Stimulated activated CD8-positive, alpha-beta memory T cell treated with anti-CD3 and anti-CD28 coated beads, Interleukin-15, amount 100 ng/mL, for 48 hours (primary cell): Measurements from ENCODE around the gene ESYT2.

Experiments used
- DNase-seq, 2 donors: peaks; one replicate each; pipeline ENCODE4 v3.0.0-alpha.2; 2020; ENCODE audit warnings: low read depth in 2 of 2

ESYT2 gene

GRCh38 chr7:158827411-158828132 is 1.7 kb downstream of the ESYT2 start:
- no peak for DNase-seq

GRCh38 chr7:158825628-158826289 is 3.5 kb downstream of the ESYT2 start:
- DNase-seq, result no peak

GRCh38 chr7:158824028-158824427 is 5.3 kb downstream of the ESYT2 start:
- peak in 1 of 2 donors; percentile 58 for DNase-seq

DNA sequence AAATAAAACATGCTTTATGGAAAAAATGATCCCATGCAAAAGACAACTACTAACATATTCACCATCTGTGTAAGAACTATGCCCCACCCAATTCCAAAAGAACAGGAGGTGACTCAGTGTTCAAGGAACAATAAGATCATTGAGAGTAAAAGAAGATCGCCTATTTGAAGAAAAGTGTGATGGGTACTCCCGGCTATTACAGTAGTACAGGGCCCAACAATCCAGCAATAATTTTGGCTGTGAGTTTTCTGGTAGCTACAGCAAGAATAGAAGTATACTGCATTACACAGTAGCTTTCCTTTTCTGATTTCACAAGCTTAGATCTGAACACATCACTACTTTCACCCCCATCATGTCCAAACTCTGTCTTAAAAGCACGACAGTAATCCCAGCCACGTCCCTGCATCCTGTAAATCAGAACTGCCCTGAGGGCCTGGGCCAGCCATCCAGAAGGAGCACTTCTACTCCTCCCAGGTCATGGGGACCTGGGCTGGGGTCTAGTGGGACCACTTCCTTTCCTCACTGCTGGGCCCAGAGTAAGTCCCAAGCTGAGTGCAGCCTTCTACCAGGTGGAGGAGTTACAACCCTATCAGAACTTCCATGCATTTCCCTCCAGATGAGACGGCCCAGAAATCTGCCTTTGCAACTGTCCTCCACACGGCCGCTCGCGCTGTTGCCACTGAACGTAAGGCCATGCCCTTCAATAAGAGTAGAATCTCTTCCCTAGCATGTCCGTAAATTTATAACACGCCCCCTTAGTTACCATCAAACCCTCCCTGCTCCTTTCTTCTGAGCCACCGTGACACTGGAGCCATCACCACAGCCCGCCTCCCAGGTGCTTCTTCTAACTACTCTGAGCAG is 7.9 kb downstream of the ESYT2 start:
- DNase-seq, result no peak

DNA sequence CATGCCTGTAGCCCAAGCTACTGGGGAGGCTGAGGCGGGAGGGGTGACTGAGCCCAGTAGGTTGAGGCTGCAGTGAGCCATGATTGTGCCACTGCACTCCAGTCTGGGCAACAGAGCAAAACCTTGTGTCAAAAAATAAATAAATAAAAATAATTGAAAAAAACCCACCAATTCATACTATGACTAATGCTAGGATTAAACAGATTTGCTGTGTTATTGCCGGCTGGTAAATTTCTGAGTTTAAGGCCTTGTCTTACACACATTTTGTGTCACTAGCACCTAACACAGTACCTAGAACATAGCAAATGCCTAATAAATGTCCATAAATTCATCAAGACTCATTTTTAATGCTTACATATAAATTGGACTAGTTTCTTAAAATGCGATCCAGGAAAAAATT is 8.7 kb downstream of the ESYT2 start:
- DNase-seq, result no peak

DNA sequence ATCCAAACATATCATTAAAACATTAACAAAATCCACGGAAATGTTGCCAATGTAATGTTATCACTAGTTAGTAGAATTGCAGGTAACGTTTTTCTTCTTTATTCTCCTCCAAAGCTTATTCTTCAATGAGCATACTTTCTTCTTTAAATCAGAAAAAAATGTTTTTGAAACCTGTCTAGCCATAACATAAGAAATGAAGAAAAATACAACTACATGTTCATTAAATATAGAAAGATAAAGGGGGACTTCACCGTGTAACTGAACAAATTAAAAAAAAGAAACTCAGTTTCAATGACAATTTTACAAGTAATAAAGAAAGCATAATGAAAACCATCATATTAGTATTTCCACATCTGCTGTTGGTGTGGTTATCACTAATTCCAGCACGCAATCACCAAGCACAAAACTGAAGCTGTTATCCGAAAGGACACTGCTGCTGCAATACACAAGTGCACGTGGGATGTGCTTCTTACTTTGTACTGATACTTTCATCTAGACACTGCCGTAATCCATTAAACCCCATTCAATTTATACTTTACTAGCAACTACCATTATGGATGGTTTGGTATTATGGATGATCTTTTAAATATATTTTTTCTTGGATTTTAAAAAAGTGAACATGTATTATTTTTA is 9.6 kb downstream of the ESYT2 start:
- no peak for DNase-seq

- peak; percentile 53 to 63 for DNase-seq
These were observed 10.7 kb downstream of the ESYT2 start for GRCh38 chr7:158818325-158819213.

DNA sequence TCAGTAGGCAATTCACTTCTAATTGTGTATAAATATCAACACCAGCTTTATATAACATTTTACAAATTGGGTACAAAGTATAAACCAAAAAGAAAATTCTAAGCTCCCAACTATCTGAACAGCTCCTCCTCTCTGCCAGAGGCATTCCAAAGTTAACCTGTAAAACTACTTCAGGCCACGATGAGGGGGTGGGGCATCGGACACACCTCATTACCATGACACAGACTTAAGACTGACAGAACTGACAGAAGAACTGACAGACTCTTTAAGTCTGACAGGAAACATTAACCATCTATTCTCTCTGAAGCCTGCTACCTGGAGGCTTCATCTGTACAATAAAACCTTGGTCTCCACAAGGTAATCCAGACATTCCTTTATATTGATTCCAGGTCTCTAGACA is 12.3 kb downstream of the ESYT2 start:
- DNase-seq, result no peak

GRCh38 chr7:158816271-158816670 is 13.0 kb downstream of the ESYT2 start:
- no peak for DNase-seq

- DNase-seq, result no peak
These were observed 13.5 kb downstream of the ESYT2 start for GRCh38 chr7:158815800-158816128.

DNA sequence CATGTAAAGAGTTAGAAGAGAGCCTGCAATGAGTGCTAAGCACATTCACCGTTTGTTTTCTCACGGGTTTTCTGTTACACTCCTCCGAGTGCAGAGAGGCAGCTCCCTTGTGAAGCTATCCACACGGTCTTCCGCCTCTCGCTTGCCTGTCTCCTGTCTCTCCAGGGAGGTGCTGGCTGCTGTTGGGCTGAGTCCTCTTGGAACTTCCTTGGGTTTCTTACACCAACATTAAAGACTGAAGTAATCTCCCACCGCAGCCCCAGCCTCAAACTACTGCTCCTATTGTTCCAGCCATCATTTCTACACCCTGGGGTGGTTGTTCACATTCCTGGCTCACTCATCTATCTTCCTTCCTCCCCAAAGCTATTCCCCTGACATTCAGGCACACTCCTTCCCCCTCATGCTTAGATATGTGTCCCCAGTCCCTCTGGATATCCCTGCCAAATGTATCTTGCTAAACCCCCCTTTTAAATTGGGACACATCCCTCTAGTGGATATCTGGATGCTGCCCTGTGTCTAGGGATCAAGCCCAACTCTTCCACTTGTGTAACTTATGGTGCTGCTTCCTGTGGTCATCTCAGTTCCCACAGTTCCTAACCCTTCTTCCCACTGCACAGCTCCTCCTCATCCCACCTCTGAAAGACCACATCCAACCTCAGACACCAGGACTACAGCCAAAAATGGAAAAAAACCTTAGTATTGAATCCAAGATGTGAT is 14.1 kb downstream of the ESYT2 start:
- DNase-seq, result no peak

DNA sequence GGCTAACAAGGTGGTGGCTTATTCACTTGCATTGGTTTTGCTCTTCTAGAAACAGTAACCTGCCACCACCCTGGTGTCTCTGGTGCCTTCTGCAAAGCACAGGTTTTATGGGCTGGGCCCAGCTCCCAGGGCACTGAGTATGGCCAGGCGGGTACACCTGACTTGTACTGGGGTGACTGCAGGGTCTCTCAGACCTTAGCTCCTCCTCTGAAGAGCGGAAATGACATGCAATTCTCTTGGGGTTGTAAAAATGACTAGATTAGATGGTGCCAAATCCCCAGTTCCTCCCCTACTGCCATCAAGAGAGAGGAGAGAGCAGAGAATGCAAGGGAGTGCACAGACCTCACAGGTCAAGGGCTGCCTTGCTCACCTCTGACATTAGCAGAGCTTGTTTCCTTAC is 14.7 kb downstream of the ESYT2 start:
- no peak for DNase-seq

DNA sequence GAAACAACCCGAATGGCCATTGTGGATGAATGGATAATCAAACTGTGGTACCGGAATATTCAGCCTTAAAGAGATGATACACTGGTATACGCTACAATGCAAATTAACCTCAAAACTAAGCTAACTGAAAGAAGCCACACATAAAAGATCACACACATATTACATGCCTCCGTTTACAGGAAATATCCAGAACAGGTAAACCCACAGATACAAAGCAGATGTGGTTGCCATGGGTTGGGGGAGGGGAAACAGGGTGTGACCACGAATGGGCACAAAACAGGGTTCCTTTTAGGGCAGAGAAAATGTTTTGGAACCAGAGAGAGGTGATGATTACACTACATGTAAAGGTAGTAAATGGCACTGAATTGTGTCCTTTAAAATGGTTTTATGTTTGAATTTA is 16.6 kb downstream of the ESYT2 start:
- DNase-seq, result no peak

DNA sequence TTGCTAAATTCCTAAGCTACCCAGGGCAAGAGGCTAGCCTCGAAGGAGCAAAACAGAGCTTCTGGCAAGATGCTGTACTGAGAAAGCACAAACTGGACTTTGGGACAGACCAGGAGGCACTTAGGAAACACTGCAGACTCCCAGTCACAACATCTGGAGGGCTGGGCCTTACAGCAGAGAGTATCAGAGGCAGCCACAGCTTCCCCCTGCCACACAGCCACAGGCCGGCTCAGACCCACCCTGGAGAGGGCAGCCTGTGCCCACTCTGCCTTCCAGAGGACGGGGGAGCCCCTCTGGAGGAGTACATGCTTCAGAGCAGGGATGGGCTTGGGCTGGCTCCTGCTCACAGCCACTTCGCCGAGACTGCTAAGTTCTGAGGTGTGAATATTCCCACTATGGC is 17.4 kb downstream of the ESYT2 start:
- DNase-seq, result no peak

GRCh38 chr7:158811461-158811860 is 17.8 kb downstream of the ESYT2 start:
- peak; percentile 59 to 67 for DNase-seq

DNA sequence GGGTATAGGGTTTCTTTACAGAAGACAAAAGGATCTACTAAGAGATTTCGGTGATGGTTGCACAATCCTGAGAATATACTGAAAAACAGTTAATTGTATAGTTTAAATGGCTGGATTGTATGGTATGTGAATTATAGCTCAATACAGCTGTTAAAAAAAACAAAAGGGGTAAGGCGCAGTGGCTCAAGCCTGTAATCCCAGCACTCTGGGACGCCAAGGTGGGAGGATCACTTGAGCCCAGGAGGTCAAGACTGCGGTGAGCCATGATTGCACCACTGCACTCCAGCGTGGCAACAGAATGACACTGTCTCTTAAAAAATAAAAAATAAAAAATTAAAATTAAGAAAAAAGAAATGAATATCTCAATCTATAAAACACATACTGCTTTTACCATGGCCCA is 18.5 kb downstream of the ESYT2 start:
- DNase-seq, result no peak

DNA sequence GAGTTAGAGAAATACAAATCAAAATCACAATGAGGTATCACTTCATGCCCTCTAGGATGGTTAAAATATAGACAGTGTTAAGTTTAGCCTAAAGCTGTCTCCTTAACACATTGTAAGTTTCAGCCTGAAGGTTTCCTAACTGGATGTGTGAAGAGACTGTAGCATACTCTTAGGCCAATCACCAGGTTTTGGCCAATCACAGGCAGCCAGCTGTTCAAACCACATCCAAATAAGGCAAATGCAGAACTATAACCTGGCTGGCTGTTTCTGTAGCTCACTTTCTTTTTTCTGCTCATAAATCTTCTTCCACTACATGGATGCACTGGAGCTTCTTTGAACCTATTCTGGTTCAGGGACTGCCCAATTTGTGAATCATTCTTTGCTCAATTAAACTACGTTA is 19.7 kb downstream of the ESYT2 start:
- no peak for DNase-seq

GRCh38 chr7:158808126-158808525 is 21.2 kb downstream of the ESYT2 start:
- no peak for DNase-seq

DNA sequence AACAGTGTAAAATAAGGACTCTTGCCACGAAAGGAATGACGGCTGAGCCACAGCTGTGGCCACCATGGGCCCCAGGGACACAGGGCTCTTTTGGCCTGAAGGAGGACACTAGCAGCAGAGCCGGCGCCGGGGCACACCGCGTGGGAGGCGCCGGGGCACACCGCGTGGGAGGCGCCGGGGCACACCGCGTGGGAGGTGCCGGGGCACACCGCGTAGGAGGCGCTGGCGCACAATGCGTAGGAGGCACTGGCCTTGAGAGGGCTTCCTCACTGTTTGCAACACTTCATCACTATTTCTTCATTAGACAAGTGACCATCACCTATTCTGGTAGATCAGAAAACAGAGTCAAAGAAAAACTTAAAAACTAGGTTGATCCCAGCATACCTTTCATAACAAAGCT is 23.4 kb downstream of the ESYT2 start:
- DNase-seq, result no peak

- no peak for DNase-seq
These were observed 23.9 kb downstream of the ESYT2 start for GRCh38 chr7:158805414-158805813.

GRCh38 chr7:158804335-158804734 is 25.0 kb downstream of the ESYT2 start:
- DNase-seq, result no peak
